Measurements from ENCODE around the gene SEC14L1.

SEC14L1 gene

GRCh38 chr17:77216486-77216885, 75.7 kb downstream of the SEC14L1 start:
- no peak overlapping the region for H4K91ac ChIP-seq (ENCODE audit: low read length)
- no peak overlapping the region for H2AFZ ChIP-seq (ENCODE audit: low read depth, low read length)
- H2AK5ac ChIP-seq (ENCODE audit: low read length, severe bottlenecking) = no peak overlapping the region
- peaks cover 76 to 79% of the 10 kb centered on the region in 2 experiments for H3K36me3 ChIP-seq (ENCODE audit: control insufficient read depth in 1 of 2, insufficient read depth in 2 of 2, low read depth in 1 of 2, low read length in 2 of 2)
- no peak overlapping the region for H3K4me2 ChIP-seq (ENCODE audit: low read length, poor library complexity, severe bottlenecking)
- no peak overlapping the region for H2BK12ac ChIP-seq (ENCODE audit: low read length in 2 of 2)
- H3K4me3 ChIP-seq (ENCODE audit: insufficient read depth in 1 of 2, low read depth in 1 of 2, low read length in 2 of 2) = no peak overlapping the region
- H3K4ac ChIP-seq (ENCODE audit: low read depth in 1 of 2, low read length in 2 of 2) = no peak overlapping the region
- no peak overlapping the region for H3K18ac ChIP-seq (ENCODE audit: low read depth in 1 of 2, low read length in 2 of 2)
- no peaks in the 10 kb centered on the region for H3K27me3 ChIP-seq (ENCODE audit: control insufficient read depth in 1 of 2, insufficient read depth in 1 of 2, low read length in 2 of 2)
- DNase-seq = no peak
- no peak overlapping the region for H3K23ac ChIP-seq (ENCODE audit: low read length in 2 of 2)
- peaks cover 37% of the 10 kb centered on the region for H3K79me1 ChIP-seq (replicated peaks; ENCODE audit: low read length, poor library complexity, severe bottlenecking)
- peaks cover 7% of the 10 kb centered on the region for H3K4me1 ChIP-seq (ENCODE audit: control insufficient read depth, insufficient read depth, low read depth, low read length)
- 91% methylated on average over 5 of the region's 5 CpGs for WGBS
- no peak overlapping the region for H3K14ac ChIP-seq (ENCODE audit: low read length in 2 of 2)
- H3K27ac ChIP-seq (ENCODE audit: low read length, poor library complexity, severe bottlenecking) = no peak overlapping the region
- H4K8ac ChIP-seq (ENCODE audit: low read length) = no peak overlapping the region
- H2BK120ac ChIP-seq (ENCODE audit: low read depth, low read length) = no peak overlapping the region
- no peak overlapping the region for H3K9ac ChIP-seq (ENCODE audit: low read length)
- no peaks in the 10 kb centered on the region for H3K9me3 ChIP-seq (ENCODE audit: control insufficient read depth, low read length)
- H2BK15ac ChIP-seq (ENCODE audit: low read depth, poor library complexity, severe bottlenecking) = peak overlapping the region; percentile 41
- H2BK5ac ChIP-seq (ENCODE audit: low read depth, low read length, poor library complexity, severe bottlenecking) = no peak overlapping the region

GRCh38 chr17:77217123-77217522, 76.4 kb downstream of the SEC14L1 start:
- H4K91ac ChIP-seq (ENCODE audit: low read length) = no peak overlapping the region
- no peak overlapping the region for H3K23ac ChIP-seq (ENCODE audit: low read length in 2 of 2)
- H3K4me1 ChIP-seq (ENCODE audit: control insufficient read depth, insufficient read depth, low read depth, low read length) = peaks cover 7% of the 10 kb centered on the region
- H2BK5ac ChIP-seq (ENCODE audit: low read depth, low read length, poor library complexity, severe bottlenecking) = no peak overlapping the region
- no peak for DNase-seq
- 94% methylated on average over 11 of the region's 11 CpGs for WGBS
- H3K9me3 ChIP-seq (ENCODE audit: control insufficient read depth, low read length) = no peaks in the 10 kb centered on the region
- no peak overlapping the region for H3K4ac ChIP-seq (ENCODE audit: low read depth in 1 of 2, low read length in 2 of 2)
- no peaks in the 10 kb centered on the region for H3K27me3 ChIP-seq (ENCODE audit: control insufficient read depth in 1 of 2, insufficient read depth in 1 of 2, low read length in 2 of 2)
- peaks cover 37% of the 10 kb centered on the region for H3K79me1 ChIP-seq (replicated peaks; ENCODE audit: low read length, poor library complexity, severe bottlenecking)
- H2BK15ac ChIP-seq (ENCODE audit: low read depth, poor library complexity, severe bottlenecking) = no peak overlapping the region
- no peak overlapping the region for H4K8ac ChIP-seq (ENCODE audit: low read length)
- H3K4me3 ChIP-seq (ENCODE audit: insufficient read depth in 1 of 2, low read depth in 1 of 2, low read length in 2 of 2) = no peak overlapping the region
- no peak overlapping the region for H2AFZ ChIP-seq (ENCODE audit: low read depth, low read length)
- no peak overlapping the region for H3K27ac ChIP-seq (ENCODE audit: low read length, poor library complexity, severe bottlenecking)
- H3K4me2 ChIP-seq (ENCODE audit: low read length, poor library complexity, severe bottlenecking) = no peak overlapping the region
- H3K14ac ChIP-seq (ENCODE audit: low read length in 2 of 2) = no peak overlapping the region
- H2BK120ac ChIP-seq (ENCODE audit: low read depth, low read length) = no peak overlapping the region
- H2BK12ac ChIP-seq (ENCODE audit: low read length in 2 of 2) = no peak overlapping the region
- H3K18ac ChIP-seq (ENCODE audit: low read depth in 1 of 2, low read length in 2 of 2) = no peak overlapping the region
- H2AK5ac ChIP-seq (ENCODE audit: low read length, severe bottlenecking) = no peak overlapping the region
- no peak overlapping the region for H3K9ac ChIP-seq (ENCODE audit: low read length)
- H3K36me3 ChIP-seq (ENCODE audit: control insufficient read depth in 1 of 2, insufficient read depth in 2 of 2, low read depth in 1 of 2, low read length in 2 of 2) = peaks cover 72 to 77% of the 10 kb centered on the region in 2 experiments

GRCh38 chr17:77217566-77217965, 76.8 kb downstream of the SEC14L1 start:
- H2BK120ac ChIP-seq (ENCODE audit: low read depth, low read length) = no peak overlapping the region
- 89% methylated on average over 11 of the region's 11 CpGs for WGBS
- peaks cover 7% of the 10 kb centered on the region for H3K4me1 ChIP-seq (ENCODE audit: control insufficient read depth, insufficient read depth, low read depth, low read length)
- no peak overlapping the region for H4K8ac ChIP-seq (ENCODE audit: low read length)
- peaks cover 67 to 72% of the 10 kb centered on the region in 2 experiments for H3K36me3 ChIP-seq (ENCODE audit: control insufficient read depth in 1 of 2, insufficient read depth in 2 of 2, low read depth in 1 of 2, low read length in 2 of 2)
- no peak overlapping the region for H3K27ac ChIP-seq (ENCODE audit: low read length, poor library complexity, severe bottlenecking)
- H2BK5ac ChIP-seq (ENCODE audit: low read depth, low read length, poor library complexity, severe bottlenecking) = no peak overlapping the region
- no peak overlapping the region for H2AFZ ChIP-seq (ENCODE audit: low read depth, low read length)
- H3K9me3 ChIP-seq (ENCODE audit: control insufficient read depth, low read length) = no peaks in the 10 kb centered on the region
- H3K4me3 ChIP-seq (ENCODE audit: insufficient read depth in 1 of 2, low read depth in 1 of 2, low read length in 2 of 2) = no peak overlapping the region
- H3K9ac ChIP-seq (ENCODE audit: low read length) = no peak overlapping the region
- no peak overlapping the region for H3K18ac ChIP-seq (ENCODE audit: low read depth in 1 of 2, low read length in 2 of 2)
- no peaks in the 10 kb centered on the region for H3K27me3 ChIP-seq (ENCODE audit: control insufficient read depth in 1 of 2, insufficient read depth in 1 of 2, low read length in 2 of 2)
- H3K79me1 ChIP-seq (replicated peaks; ENCODE audit: low read length, poor library complexity, severe bottlenecking) = peaks cover 35% of the 10 kb centered on the region
- no peak for DNase-seq
- H3K23ac ChIP-seq (ENCODE audit: low read length in 2 of 2) = no peak overlapping the region
- H2AK5ac ChIP-seq (ENCODE audit: low read length, severe bottlenecking) = no peak overlapping the region
- no peak overlapping the region for H4K91ac ChIP-seq (ENCODE audit: low read length)
- H2BK12ac ChIP-seq (ENCODE audit: low read length in 2 of 2) = no peak overlapping the region
- no peak overlapping the region for H3K14ac ChIP-seq (ENCODE audit: low read length in 2 of 2)
- no peak overlapping the region for H3K4me2 ChIP-seq (ENCODE audit: low read length, poor library complexity, severe bottlenecking)
- H2BK15ac ChIP-seq (ENCODE audit: low read depth, poor library complexity, severe bottlenecking) = no peak overlapping the region
- no peak overlapping the region for H3K4ac ChIP-seq (ENCODE audit: low read depth in 1 of 2, low read length in 2 of 2)

DNA sequence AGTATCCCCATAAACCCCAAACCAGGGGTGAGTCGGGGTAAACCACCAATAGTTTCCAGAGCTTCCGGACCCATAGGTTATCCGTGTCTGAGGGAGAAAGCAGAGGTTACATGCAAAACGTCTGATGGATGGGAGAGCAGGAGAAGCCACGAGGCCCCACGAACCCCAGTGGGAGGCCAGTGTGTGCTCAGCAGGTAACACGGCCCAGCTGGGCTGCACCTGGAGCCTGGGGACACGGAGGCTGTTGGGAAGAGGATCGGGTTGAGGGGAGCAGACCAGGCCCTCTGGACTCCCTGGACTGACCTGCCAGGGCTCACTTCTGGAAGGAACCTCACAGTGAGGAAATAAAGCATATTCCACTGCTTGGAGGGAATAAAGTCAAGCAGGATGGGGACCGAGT, 78.1 kb downstream of the SEC14L1 start:
- Histone ChIP-seq H3K27me3 (ENCODE audit: control insufficient read depth in 1 of 2, insufficient read depth in 1 of 2, low read length in 2 of 2) (no peaks in the 10 kb centered on the region), H3K18ac (ENCODE audit: low read depth in 1 of 2, low read length in 2 of 2) (no peak overlapping the region), H2AFZ (ENCODE audit: low read depth, low read length) (no peak overlapping the region), H2BK12ac (ENCODE audit: low read length in 2 of 2) (no peak overlapping the region), H3K27ac (ENCODE audit: low read length, poor library complexity, severe bottlenecking) (no peak overlapping the region), H3K14ac (ENCODE audit: low read length in 2 of 2) (no peak overlapping the region), H3K9me3 (ENCODE audit: control insufficient read depth, low read length) (no peaks in the 10 kb centered on the region), H3K36me3 (ENCODE audit: control insufficient read depth in 1 of 2, insufficient read depth in 2 of 2, low read depth in 1 of 2, low read length in 2 of 2) (peaks cover 59 to 61% of the 10 kb centered on the region in 2 experiments), H3K4ac (ENCODE audit: low read depth in 1 of 2, low read length in 2 of 2) (peak overlapping the region in 1 of 2 experiments; percentile 6), H4K91ac (ENCODE audit: low read length) (no peak overlapping the region), H4K8ac (ENCODE audit: low read length) (peak overlapping the region; percentile 69), H3K79me1 (replicated peaks; ENCODE audit: low read length, poor library complexity, severe bottlenecking) (peaks cover 25% of the 10 kb centered on the region), H3K9ac (ENCODE audit: low read length) (no peak overlapping the region), H2BK15ac (ENCODE audit: low read depth, poor library complexity, severe bottlenecking) (no peak overlapping the region), H2AK5ac (ENCODE audit: low read length, severe bottlenecking) (no peak overlapping the region), H3K4me2 (ENCODE audit: low read length, poor library complexity, severe bottlenecking) (no peak overlapping the region), H3K4me1 (ENCODE audit: control insufficient read depth, insufficient read depth, low read depth, low read length) (peaks cover 7% of the 10 kb centered on the region), H3K23ac (ENCODE audit: low read length in 2 of 2) (no peak overlapping the region), H2BK120ac (ENCODE audit: low read depth, low read length) (no peak overlapping the region), H2BK5ac (ENCODE audit: low read depth, low read length, poor library complexity, severe bottlenecking) (no peak overlapping the region), H3K4me3 (ENCODE audit: insufficient read depth in 1 of 2, low read depth in 1 of 2, low read length in 2 of 2) (peak overlapping the region in 1 of 2 experiments; percentile 34)
- 97% methylated on average over 10 of the region's 10 CpGs for WGBS
- DNase-seq = no peak

Measured in mesenchymal stem cell (in vitro differentiated cells and primary cell).